ENCODE results near the gene FHIP1A.

DNA sequence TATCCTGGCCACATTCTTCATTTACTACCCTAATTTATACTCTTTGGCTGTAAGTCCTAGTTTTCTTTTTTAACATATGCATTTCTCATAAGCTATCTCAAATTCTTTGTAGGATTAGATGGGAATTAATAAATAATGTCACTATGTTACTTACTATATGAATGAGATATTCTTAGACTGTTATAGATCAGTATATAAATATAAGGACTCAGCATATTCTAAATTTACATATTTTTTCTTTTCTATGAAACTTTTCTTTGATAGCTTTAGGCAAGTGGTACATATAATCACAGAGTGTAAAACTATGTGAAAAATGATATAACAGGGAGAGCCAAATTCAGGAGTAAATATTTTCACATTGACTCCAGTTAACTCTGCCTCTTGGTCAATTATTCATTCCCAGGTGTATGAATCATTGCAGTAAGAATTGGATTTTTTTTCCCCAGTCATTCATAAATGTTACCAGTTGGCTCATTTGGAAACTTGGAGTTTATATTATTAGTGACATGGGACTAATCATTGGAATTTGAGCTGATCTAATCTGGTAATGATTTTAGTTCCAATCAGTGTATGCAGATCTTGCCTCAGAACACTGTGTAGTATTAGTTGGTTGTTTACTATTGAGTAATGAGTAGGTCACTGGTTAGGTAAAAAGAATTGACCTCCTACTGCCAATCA lies 25.3 kb downstream of the FHIP1A start:
- TF ChIP-seq, protein P1, sequence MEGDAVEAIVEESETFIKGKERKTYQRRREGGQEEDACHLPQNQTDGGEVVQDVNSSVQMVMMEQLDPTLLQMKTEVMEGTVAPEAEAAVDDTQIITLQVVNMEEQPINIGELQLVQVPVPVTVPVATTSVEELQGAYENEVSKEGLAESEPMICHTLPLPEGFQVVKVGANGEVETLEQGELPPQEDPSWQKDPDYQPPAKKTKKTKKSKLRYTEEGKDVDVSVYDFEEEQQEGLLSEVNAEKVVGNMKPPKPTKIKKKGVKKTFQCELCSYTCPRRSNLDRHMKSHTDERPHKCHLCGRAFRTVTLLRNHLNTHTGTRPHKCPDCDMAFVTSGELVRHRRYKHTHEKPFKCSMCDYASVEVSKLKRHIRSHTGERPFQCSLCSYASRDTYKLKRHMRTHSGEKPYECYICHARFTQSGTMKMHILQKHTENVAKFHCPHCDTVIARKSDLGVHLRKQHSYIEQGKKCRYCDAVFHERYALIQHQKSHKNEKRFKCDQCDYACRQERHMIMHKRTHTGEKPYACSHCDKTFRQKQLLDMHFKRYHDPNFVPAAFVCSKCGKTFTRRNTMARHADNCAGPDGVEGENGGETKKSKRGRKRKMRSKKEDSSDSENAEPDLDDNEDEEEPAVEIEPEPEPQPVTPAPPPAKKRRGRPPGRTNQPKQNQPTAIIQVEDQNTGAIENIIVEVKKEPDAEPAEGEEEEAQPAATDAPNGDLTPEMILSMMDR (IDR thresholded peaks at IDR 0.05): no peak
- TF ChIP-seq POLR2A (IDR thresholded peaks at IDR 0.05): no peak
- TF ChIP-seq EP300 (IDR thresholded peaks at IDR 0.05): no peak
